ENCODE measurements around the gene NEGR1. TPM values are rescaled to one million over a fixed set of nuclear protein-coding genes. Genes with fewer than 3 reads are reported as not detected.

NEGR1 gene
- total RNA-seq, 1 experiment from 2014 or later: 2.9 TPM

DNA sequence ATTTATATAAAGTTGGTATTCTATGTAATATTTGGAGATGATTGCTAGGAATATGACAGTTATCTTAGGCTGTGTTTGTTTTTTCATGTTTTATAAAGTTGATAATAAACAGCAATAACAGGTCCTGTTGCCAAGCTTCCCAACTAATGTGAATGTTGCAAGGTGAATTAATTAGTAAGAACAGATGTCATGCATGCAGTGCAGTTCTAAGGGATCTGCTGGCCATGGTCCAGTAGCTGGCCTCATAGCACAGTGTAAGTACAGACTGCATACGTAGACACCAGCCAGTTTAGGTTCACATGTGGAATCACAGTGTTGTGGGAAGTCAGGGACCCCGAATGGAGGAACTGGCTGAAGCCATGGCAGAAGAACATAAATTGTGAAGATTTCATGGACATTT is 478.2 kb downstream of the NEGR1 start:
- ChIA-PET POLR2A (no interaction called here), CTCF (no interaction called here)
- H3K9me3 Mint-ChIP-seq: peaks cover 20% of the 10 kb centered on the region
- ATAC-seq (no peak), DNase-seq (ENCODE audit: low spot score) (no peak)
- peaks cover 16% of the 10 kb centered on the region for H3K36me3 Mint-ChIP-seq
- TF ChIP-seq TCF7 (CRISPR knock-in tag; IDR thresholded peaks at IDR 0.05; ENCODE audit: low read depth): no peak
- TF ChIP-seq, protein P1, sequence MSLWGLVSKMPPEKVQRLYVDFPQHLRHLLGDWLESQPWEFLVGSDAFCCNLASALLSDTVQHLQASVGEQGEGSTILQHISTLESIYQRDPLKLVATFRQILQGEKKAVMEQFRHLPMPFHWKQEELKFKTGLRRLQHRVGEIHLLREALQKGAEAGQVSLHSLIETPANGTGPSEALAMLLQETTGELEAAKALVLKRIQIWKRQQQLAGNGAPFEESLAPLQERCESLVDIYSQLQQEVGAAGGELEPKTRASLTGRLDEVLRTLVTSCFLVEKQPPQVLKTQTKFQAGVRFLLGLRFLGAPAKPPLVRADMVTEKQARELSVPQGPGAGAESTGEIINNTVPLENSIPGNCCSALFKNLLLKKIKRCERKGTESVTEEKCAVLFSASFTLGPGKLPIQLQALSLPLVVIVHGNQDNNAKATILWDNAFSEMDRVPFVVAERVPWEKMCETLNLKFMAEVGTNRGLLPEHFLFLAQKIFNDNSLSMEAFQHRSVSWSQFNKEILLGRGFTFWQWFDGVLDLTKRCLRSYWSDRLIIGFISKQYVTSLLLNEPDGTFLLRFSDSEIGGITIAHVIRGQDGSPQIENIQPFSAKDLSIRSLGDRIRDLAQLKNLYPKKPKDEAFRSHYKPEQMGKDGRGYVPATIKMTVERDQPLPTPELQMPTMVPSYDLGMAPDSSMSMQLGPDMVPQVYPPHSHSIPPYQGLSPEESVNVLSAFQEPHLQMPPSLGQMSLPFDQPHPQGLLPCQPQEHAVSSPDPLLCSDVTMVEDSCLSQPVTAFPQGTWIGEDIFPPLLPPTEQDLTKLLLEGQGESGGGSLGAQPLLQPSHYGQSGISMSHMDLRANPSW (CRISPR knock-in tag; conservative IDR thresholded peaks at IDR 0.05; ENCODE audit: low read depth): no peak
- TF ChIP-seq ZNF232 (CRISPR knock-in tag; IDR thresholded peaks at IDR 0.05): no peak
- no peak for TF ChIP-seq ETV6 (CRISPR knock-in tag; IDR thresholded peaks at IDR 0.05)
- no peak for TF ChIP-seq ZNF317 (CRISPR knock-in tag; IDR thresholded peaks at IDR 0.05; ENCODE audit: borderline replicate concordance, low read depth)
- TF ChIP-seq MYBL2 (CRISPR knock-in tag; IDR thresholded peaks at IDR 0.05): no peak
- TF ChIP-seq, protein P2, sequence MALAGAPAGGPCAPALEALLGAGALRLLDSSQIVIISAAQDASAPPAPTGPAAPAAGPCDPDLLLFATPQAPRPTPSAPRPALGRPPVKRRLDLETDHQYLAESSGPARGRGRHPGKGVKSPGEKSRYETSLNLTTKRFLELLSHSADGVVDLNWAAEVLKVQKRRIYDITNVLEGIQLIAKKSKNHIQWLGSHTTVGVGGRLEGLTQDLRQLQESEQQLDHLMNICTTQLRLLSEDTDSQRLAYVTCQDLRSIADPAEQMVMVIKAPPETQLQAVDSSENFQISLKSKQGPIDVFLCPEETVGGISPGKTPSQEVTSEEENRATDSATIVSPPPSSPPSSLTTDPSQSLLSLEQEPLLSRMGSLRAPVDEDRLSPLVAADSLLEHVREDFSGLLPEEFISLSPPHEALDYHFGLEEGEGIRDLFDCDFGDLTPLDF (CRISPR knock-in tag; IDR thresholded peaks at IDR 0.05): no peak
- TF ChIP-seq ZNF416 (CRISPR knock-in tag; IDR thresholded peaks at IDR 0.05): no peak
- TF ChIP-seq FOXJ3 (CRISPR knock-in tag; IDR thresholded peaks at IDR 0.05; ENCODE audit: borderline replicate concordance): no peak
- TF ChIP-seq, protein P3, sequence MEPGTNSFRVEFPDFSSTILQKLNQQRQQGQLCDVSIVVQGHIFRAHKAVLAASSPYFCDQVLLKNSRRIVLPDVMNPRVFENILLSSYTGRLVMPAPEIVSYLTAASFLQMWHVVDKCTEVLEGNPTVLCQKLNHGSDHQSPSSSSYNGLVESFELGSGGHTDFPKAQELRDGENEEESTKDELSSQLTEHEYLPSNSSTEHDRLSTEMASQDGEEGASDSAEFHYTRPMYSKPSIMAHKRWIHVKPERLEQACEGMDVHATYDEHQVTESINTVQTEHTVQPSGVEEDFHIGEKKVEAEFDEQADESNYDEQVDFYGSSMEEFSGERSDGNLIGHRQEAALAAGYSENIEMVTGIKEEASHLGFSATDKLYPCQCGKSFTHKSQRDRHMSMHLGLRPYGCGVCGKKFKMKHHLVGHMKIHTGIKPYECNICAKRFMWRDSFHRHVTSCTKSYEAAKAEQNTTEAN (CRISPR knock-in tag; IDR thresholded peaks at IDR 0.05): no peak
- TF ChIP-seq FOXK1 (CRISPR knock-in tag; IDR thresholded peaks at IDR 0.05): no peak
- TF ChIP-seq ZNF671 (CRISPR knock-in tag; IDR thresholded peaks at IDR 0.05): no peak
- TF ChIP-seq, protein P4, sequence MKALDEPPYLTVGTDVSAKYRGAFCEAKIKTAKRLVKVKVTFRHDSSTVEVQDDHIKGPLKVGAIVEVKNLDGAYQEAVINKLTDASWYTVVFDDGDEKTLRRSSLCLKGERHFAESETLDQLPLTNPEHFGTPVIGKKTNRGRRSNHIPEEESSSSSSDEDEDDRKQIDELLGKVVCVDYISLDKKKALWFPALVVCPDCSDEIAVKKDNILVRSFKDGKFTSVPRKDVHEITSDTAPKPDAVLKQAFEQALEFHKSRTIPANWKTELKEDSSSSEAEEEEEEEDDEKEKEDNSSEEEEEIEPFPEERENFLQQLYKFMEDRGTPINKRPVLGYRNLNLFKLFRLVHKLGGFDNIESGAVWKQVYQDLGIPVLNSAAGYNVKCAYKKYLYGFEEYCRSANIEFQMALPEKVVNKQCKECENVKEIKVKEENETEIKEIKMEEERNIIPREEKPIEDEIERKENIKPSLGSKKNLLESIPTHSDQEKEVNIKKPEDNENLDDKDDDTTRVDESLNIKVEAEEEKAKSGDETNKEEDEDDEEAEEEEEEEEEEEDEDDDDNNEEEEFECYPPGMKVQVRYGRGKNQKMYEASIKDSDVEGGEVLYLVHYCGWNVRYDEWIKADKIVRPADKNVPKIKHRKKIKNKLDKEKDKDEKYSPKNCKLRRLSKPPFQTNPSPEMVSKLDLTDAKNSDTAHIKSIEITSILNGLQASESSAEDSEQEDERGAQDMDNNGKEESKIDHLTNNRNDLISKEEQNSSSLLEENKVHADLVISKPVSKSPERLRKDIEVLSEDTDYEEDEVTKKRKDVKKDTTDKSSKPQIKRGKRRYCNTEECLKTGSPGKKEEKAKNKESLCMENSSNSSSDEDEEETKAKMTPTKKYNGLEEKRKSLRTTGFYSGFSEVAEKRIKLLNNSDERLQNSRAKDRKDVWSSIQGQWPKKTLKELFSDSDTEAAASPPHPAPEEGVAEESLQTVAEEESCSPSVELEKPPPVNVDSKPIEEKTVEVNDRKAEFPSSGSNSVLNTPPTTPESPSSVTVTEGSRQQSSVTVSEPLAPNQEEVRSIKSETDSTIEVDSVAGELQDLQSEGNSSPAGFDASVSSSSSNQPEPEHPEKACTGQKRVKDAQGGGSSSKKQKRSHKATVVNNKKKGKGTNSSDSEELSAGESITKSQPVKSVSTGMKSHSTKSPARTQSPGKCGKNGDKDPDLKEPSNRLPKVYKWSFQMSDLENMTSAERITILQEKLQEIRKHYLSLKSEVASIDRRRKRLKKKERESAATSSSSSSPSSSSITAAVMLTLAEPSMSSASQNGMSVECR (CRISPR knock-in tag; IDR thresholded peaks at IDR 0.05; ENCODE audit: borderline replicate concordance): no peak
- TF ChIP-seq, protein P5, sequence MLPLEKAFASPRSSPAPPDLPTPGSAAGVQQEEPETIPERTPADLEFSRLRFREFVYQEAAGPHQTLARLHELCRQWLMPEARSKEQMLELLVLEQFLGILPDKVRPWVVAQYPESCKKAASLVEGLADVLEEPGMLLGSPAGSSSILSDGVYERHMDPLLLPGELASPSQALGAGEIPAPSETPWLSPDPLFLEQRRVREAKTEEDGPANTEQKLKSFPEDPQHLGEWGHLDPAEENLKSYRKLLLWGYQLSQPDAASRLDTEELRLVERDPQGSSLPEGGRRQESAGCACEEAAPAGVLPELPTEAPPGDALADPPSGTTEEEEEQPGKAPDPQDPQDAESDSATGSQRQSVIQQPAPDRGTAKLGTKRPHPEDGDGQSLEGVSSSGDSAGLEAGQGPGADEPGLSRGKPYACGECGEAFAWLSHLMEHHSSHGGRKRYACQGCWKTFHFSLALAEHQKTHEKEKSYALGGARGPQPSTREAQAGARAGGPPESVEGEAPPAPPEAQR (CRISPR knock-in tag; IDR thresholded peaks at IDR 0.05): no peak
- TF ChIP-seq, protein P6, sequence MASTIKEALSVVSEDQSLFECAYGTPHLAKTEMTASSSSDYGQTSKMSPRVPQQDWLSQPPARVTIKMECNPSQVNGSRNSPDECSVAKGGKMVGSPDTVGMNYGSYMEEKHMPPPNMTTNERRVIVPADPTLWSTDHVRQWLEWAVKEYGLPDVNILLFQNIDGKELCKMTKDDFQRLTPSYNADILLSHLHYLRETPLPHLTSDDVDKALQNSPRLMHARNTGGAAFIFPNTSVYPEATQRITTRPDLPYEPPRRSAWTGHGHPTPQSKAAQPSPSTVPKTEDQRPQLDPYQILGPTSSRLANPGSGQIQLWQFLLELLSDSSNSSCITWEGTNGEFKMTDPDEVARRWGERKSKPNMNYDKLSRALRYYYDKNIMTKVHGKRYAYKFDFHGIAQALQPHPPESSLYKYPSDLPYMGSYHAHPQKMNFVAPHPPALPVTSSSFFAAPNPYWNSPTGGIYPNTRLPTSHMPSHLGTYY (CRISPR knock-in tag; IDR thresholded peaks at IDR 0.05): no peak
- no peak for TF ChIP-seq FOXP1 (CRISPR knock-in tag; IDR thresholded peaks at IDR 0.05; ENCODE audit: borderline replicate concordance)
- TF ChIP-seq NR2C2 (CRISPR knock-in tag; IDR thresholded peaks at IDR 0.05): no peak
- no peak for TF ChIP-seq TEAD4 (CRISPR knock-in tag; IDR thresholded peaks at IDR 0.05)
- H3K27me3 Mint-ChIP-seq (ENCODE audit: low read depth): 0 out of 2 replicates have a peak, but pooled peaks cover 3% of the 10 kb centered on the region
- no peak overlapping the region for H3K27ac Mint-ChIP-seq
- no peak overlapping the region for H3K4me3 Mint-ChIP-seq
- H3K4me1 Mint-ChIP-seq: peaks cover 6% of the 10 kb centered on the region; the same call in 1 of the 2 replicates
